HEK293T (cell line): Measurements from ENCODE around the gene PAM16.
A peak's percentile ranks its signal among the peaks of the same experiment; 100 is the strongest.

Experiments
- CTCF ChIA-PET: fragments of 350-600 bp; formaldehyde crosslinking; extraction: SDS; loops from one replicate; lab custom pipeline; 2021; ENCODE audit warnings: antibody characterized with exemption, inconsistent platforms; lab: Yijun Ruan, JAX
- POLR2A ChIA-PET: fragments of 350-600 bp; formaldehyde crosslinking; extraction: SDS; loops from one replicate; lab custom pipeline; 2020; ENCODE audit warnings: antibody characterized with exemption, inconsistent platforms; lab: Yijun Ruan, JAX
- DNase-seq: peaks from one replicate; pipeline ENCODE4 v3.0.0; 2012; ENCODE audit warnings: mixed read lengths; ENCODE audit errors: extremely low spot score
- ARNT ChIP-seq: fragments of 450-650 bp; IDR thresholded peaks from 2 replicates; pipeline ENCODE4 v1.6.1; 2017; ENCODE audit warnings: mild to moderate bottlenecking
- BHLHE40 ChIP-seq: fragments of 450-650 bp; IDR thresholded peaks from 2 replicates; pipeline ENCODE4 v1.6.1; 2016; ENCODE audit warnings: mild to moderate bottlenecking, moderate library complexity, borderline replicate concordance
- CTBP1 ChIP-seq: fragments of 450-650 bp; IDR thresholded peaks from 2 replicates; pipeline ENCODE4 v1.6.1; 2016; ENCODE audit warnings: borderline replicate concordance
- ELF4 ChIP-seq: fragments of 450-650 bp; IDR thresholded peaks from 2 replicates; pipeline ENCODE4 v1.6.1; 2017; ENCODE audit warnings: antibody characterized with exemption
- FOXA1 ChIP-seq: fragments of 450-650 bp; IDR thresholded peaks from 2 replicates; pipeline ENCODE4 v1.6.1; 2016; ENCODE audit warnings: mild to moderate bottlenecking
- FOXK2 ChIP-seq: fragments of 450-650 bp; IDR thresholded peaks from 2 replicates; pipeline ENCODE4 v1.6.1; 2016; ENCODE audit warnings: mild to moderate bottlenecking
- FOXM1 ChIP-seq: fragments of 450-650 bp; IDR thresholded peaks from 2 replicates; pipeline ENCODE4 v1.6.1; 2017; ENCODE audit warnings: mild to moderate bottlenecking, borderline replicate concordance
- HDGF ChIP-seq: fragments of 450-650 bp; IDR thresholded peaks from 2 replicates; pipeline ENCODE4 v1.6.1; 2017; ENCODE audit warnings: antibody characterized with exemption, borderline replicate concordance
- L3MBTL2 ChIP-seq: fragments of 450-650 bp; conservative IDR thresholded peaks from 2 replicates; pipeline ENCODE4 v1.6.1; 2016; ENCODE audit warnings: mild to moderate bottlenecking
- LEF1 ChIP-seq: fragments of 450-650 bp; IDR thresholded peaks from 2 replicates; pipeline ENCODE4 v1.6.1; 2017; ENCODE audit warnings: mild to moderate bottlenecking, borderline replicate concordance
- NFRKB ChIP-seq: fragments of 450-650 bp; IDR thresholded peaks from 2 replicates; pipeline ENCODE4 v1.6.1; 2016; ENCODE audit warnings: mild to moderate bottlenecking, moderate library complexity
- PKNOX1 ChIP-seq: fragments of 450-650 bp; IDR thresholded peaks from 2 replicates; pipeline ENCODE4 v1.6.1; 2016
- SP1 ChIP-seq: fragments of 450-650 bp; IDR thresholded peaks from 2 replicates; pipeline ENCODE4 v1.6.1; 2017
- SUZ12 ChIP-seq: fragments of 450-650 bp; IDR thresholded peaks from 2 replicates; pipeline ENCODE4 v1.6.1; 2016; ENCODE audit warnings: mild to moderate bottlenecking
- TARDBP ChIP-seq: fragments of 450-650 bp; IDR thresholded peaks from 2 replicates; pipeline ENCODE4 v1.6.1; 2016
- ZNF384 ChIP-seq: fragments of 450-650 bp; IDR thresholded peaks from 2 replicates; pipeline ENCODE4 v1.6.1; 2016

PAM16 gene

GRCh38 chr16:4373909-4374742, 23.0 kb upstream of the PAM16 start:
- POLR2A ChIA-PET = interaction anchor here (0.9 to 2.1 kb wide), 4 partner anchors 24 to 102 kb away, joined by 3 to 6 read pairs (median 4); no protein-coding TSS in a partner anchor
- no peak for DNase-seq
- TF ChIP-seq CTBP1 = no peak
- TF ChIP-seq TARDBP = no peak
- no peak for TF ChIP-seq L3MBTL2
- CTCF ChIA-PET = interaction anchor here (2.6 kb wide), 1 partner anchor 29 kb away, joined by 19 read pairs; no protein-coding TSS in a partner anchor

- no peak for DNase-seq
- CTCF ChIA-PET = interaction anchor here (2.6 kb wide), 1 partner anchor 30 kb away, joined by 19 read pairs; no protein-coding TSS in a partner anchor
- TF ChIP-seq NFRKB (no peak), TARDBP (no peak), LEF1 (no peak), HDGF (no peak), PKNOX1 (no peak), ELF4 (no peak), FOXK2 (no peak), ARNT (no peak), ZNF384 (no peak), FOXA1 (no peak), SUZ12 (no peak), CTBP1 (no peak), FOXM1 (no peak), BHLHE40 (no peak), SP1 (no peak), L3MBTL2 (no peak)
- POLR2A ChIA-PET = interaction anchor here (0.9 to 2.1 kb wide), 4 partner anchors 23 to 102 kb away, joined by 3 to 6 read pairs (median 4); no protein-coding TSS in a partner anchor
Measured at GRCh38 chr16:4373356-4373908, 22.3 kb upstream of the PAM16 start.

GRCh38 chr16:4372578-4373355, 21.6 kb upstream of the PAM16 start:
- TF ChIP-seq ELF4 (no peak), NFRKB (no peak), ARNT (no peak), FOXA1 (no peak), PKNOX1 (no peak), ZNF384 (no peak), LEF1 (no peak), TARDBP (no peak), SP1 (no peak), SUZ12 (no peak), FOXM1 (no peak), CTBP1 (no peak), FOXK2 (no peak), BHLHE40 (no peak), HDGF (no peak), L3MBTL2 (no peak)
- DNase-seq = no peak
- CTCF ChIA-PET = interaction anchor here (2.6 kb wide), 1 partner anchor 30 kb away, joined by 19 read pairs; no protein-coding TSS in a partner anchor
- POLR2A ChIA-PET = interaction anchor here (0.9 to 2.1 kb wide), 3 partner anchors 23 to 101 kb away, joined by 3 to 6 read pairs (median 4); no protein-coding TSS in a partner anchor

GRCh38 chr16:4372001-4372577, 21.0 kb upstream of the PAM16 start:
- ChIA-PET POLR2A (no interaction called here), CTCF (no interaction called here)

More at GRCh38 chr16:4372001-4372577, 21.0 kb upstream of the PAM16 start:
- DNase-seq = peak; percentile 52
- TF ChIP-seq SUZ12 (no peak), NFRKB (no peak), ELF4 (no peak), CTBP1 (no peak), ZNF384 (no peak), BHLHE40 (no peak), PKNOX1 (no peak), LEF1 (no peak), SP1 (no peak)
